IPS DF 4.7 (cell line): ENCODE results near the gene JADE1.

ENCODE experiments used
- DNase-seq: peaks from one replicate; pipeline ENCODE4 v3.0.0-alpha.2; 2013; ENCODE audit warnings: low spot score; ENCODE audit errors: extremely low read depth

JADE1 gene

DNA sequence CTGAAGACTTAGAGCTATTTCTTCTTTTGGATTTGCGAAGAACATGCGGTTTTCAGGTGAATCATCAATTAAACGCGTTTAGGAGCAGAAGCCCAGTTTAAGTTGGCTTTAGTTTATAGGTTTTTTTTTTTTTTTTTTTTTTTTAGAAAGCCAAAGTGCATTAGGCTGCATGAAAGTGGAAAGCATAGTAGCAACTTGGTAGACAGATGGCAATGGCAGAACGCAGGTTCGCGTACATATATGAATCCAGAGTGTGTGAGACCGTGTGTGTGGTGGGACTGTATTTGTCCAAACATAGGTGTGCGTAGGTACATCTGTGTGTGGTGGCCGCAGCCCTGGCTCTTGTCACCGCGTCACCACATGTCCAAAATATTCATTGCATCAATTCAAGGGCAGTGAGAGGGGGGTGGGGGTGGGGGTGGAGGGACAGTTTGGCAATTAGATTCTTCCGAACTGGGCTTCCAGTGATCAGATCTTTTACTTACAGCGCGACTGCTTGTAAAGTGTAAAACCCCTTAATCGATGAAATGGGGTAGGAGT is 901 bp downstream of the JADE1 start:
- no peak for DNase-seq

DNA sequence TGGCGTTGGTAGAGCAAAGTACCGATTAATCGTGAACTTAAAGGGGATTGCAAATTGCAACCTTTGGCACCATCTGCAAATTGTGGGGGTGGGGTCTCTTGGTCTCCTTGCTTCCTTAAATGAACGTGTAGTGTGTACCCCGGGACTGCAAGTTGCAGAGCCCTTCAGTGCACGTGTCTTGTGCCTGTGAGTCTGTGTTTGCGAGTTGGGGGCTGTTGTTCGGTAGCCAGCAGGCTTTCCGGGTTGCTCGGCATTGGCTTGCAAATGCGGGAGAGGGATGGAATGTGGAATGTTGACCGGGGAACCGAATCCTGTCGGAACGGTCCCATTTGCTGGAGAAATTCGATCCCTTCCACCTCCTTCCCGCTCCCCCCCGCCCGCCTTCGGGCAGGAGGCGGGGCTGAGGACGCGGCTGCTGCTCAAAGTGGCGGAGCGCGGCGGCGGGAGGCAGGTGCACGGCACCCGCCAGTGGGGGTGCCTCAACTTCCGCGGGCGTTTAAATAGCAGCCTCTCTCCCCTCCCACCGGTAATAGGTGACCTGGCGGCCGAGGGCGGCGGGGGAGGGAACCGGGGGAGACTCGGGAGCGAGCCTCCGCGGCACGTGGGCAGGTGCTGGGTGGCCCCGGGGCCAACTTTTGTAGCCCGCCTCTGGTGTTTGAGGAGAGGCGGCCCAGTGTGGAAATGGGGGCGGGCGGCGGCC is 1.5 kb downstream of the JADE1 start:
- DNase-seq: peak; percentile 97

DNA sequence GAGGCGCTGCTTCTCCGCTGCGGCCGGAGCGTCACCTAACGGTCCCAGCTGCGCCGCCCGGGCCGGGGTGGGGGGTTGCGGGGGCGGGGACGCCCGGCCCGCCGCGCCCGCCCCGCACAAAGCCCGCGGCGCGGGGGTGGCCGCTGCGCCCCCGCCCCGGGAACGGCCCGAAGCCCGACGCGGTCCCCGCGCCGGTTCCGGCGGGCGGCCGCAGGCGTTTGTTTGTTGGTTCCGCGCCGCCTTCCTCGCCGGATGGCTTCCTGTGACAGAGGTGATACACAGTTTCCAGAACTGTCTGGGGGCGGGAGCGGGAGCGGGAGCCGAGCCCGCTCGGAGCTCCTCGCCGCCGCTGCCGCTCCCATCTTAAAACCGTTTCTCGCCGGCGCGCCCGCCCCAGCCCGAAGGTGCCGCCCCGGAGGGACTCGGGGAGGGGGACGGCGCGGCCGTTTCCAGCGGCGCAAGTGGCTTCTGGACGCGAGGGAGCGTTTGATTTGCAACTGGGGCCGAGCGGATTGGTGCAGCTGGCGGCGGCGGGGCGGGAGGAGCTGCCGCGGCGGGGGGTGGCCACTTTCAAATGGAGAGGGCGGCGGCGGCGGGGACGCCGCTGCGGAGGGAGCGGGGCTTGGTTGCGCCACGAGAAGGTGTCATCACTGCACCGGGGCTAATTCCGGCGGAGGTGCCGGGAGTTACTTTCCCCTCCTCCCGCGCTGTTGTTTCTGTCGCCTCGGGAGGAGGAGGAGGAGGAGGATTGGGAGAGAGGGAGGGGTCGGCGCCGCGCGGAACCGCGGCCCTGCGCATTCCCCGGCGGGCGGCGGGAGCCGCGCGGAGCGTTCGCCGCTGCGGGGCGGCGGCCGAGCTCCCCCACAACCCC is 2.3 kb downstream of the JADE1 start:
- DNase-seq: no peak

DNA sequence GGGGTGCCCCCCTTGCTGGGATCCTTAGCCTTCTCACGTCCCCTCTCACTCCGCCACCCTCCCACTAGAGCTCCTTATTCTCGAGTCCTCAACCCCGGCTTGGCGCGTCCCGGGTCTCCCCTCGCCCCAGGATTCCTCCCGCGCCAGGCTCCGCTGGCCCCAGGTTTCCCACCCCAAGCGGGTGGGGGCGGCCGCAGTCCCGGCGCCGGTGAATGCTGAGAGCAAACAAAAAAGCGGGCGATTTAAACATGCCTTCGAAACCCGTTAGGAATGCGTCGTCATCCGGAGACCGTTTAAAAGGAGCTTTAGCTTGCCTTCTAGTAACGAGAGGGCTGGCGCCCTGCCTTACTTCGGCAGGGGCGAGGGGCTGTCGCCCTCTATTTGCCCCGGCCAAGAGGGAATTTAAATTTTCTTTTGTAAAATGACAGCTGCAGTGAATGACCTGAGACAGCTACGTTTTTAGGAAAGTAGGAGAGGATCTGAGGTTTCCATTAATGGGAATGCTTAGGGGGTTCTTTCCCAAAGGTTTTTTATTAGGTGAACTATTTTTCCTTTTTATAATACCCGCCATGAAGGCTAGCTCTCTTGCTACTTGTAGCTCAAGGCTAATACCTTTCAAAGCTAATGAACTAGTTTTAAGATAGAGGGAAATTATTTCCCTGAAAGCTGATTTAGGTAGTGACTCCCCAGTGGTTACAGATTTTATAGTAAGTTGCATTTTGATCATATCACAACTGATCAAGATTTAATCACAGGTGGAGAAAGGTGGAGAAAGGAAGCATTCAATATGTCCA is 3.1 kb downstream of the JADE1 start:
- no peak for DNase-seq

DNA sequence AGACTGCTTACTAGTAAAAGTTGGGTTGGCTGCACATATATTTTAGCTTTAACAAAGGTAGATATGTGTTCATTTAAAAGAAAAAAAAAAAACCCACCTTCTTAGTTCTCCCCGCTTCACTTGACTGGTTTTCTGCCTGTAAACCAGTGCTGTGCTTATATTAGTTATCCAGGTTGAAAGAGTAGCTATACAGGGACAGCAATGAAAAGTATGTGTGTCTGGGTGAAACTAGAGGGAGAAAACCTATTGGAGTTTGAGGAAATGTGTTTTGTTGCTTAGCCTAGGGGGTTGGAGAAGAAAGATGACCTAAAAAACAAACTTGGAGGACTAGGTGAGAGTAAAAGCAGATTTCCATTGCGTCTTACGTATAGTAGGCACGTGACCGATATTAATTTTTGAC is 4.5 kb downstream of the JADE1 start:
- no peak for DNase-seq

DNA sequence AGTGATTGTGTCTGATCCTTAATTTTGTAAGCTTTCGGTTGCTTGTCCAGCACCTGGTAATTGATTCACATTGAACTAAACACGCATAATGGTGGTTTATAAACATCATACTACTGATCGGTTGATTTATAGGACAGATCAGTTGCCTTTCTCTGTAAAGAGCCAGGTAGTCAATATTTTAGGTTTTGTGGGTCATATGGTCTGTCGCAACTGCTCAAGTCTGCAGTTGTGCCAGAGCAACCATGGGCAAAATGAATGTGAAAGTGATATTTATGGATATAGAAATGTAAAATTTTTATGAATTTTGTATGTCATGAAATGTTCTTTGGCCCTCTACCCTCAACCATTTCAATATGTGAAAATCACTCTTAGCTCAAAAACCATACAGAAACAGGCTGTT is 8.9 kb downstream of the JADE1 start:
- DNase-seq: no peak

DNA sequence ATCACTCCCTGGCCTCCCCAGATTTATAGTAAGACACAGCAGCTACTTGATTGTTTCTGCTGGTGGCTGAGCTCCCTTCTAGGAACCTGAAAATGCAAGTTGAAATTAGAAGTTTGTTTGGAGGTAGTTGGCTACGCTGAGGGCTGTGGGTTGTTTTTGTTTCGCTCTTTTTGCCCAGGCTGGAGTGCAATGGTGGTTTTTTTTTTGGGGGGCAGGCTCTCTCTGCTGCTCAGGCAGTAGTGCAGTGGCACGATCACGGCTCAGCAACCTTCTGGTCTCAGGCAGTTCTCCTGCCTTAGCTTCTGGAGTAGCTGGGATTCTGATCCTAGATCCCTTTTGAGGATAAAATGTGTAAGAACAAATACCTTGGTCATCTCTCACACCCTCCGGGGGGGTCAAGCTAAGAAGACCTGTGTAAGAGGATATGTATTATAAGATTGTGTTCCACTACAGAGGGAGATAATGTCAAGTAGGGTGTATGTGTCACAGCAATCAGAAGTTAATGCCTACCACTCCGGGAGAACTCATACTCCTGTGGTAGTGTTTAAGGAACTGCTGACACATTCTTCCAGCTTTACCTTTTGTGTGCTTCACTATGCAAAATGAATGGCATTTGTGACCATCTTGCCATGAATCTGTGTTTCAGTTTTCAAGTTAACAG is 9.7 kb downstream of the JADE1 start:
- no peak for DNase-seq

DNA sequence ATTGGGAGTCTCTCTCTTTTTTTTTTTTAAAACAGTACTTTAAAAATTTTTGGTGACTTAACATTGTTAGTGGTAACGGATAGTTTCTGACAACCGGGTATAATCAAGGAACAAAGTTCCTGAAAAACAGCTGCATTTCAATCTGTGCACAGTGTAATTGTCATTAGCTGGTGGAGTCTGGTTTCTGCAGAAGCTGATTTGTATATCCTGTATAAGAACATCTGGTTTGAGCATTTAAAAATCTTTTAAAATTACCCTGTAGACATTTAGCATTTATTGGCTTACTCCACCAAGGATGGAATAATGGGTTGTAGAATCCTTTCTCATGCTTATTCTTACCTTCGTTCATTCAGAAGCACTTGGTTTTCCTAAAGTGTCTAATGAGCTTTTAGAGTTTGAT is 11.2 kb downstream of the JADE1 start:
- no peak for DNase-seq

DNA sequence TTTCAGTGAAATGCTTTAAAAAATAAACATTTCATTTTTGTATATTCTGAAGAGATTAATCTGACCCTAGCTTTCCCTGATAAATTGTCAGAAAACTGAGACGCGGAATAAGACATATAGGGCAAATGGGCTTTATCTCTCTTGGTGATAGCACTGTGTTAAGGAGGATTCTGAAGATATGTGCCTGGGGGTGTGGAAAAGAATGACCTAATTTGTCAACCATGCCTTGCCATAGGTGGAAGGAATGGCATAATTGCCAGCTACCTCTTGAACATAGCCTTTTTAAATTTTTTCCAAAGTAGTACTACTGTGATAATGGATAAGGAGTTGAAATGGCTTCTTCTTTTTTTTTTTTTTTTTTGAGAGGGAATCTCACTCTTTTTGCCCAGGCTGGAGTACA is 11.7 kb downstream of the JADE1 start:
- no peak for DNase-seq

DNA sequence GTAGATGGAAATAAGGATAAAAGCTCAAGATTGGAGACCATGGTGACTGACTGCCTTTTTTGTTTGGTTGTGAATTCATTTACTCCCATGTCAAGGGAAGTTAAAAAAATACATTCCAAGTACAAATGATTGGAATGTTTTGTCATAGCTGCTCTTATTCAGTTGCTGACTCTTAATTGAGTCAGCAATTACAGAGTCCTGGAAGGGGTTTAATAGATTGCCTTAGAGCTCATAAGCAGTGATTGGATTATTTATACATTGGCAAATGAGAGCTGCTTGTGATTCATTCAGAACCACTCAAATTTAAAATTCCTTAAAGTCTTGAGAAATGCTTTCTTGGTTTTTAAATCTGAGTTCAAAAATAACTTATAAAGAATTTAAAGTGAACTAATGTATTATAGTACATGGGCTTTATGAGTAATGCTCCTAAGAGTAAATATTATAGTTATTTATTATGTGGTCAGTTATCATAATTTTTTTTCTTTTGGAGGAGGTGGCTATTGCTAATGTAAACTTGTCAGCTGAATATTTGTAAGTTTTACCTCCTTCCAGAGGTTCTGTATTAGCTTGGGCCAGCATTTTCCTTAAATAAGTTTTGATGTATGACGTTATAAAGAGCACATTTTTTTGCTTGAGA is 13.6 kb downstream of the JADE1 start:
- no peak for DNase-seq

DNA sequence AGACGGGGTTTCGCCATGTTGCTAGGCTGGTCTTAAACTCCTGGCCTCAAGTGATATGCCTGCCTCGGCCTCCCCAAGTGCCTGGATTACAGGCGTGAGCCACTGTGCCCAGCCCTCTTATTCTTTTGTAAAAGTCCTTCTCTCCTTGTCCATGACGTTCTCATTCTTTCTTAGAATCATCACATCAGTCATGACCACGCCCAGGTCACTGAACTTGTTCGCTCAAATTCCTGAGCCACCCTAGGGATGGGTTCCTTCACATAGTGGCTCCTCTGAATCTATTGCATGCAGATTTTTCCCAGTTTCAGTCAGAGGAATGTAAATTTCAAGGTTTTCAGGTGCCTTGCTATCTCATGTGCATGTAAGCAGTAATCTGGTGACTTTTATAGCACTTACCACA is 15.7 kb downstream of the JADE1 start:
- no peak for DNase-seq

DNA sequence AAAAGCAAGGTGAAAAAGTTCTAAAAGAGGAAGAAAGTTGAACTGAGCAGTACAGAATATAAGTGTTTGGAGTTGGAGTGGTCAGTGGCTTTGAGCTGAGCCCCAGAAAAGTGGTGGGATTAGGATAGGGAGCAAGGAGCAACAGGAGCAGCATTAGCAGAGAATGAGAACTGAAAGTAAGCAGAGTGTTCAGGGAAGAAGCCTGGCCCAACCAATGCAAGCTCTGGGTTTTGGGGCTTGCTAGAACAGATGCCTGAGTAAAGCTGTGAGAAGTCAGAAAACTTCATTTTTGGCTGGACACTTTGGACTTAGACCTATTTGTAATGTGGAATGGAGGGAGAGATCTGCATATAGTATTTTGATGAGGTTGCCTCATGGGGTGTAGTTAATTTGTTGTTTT is 17.8 kb downstream of the JADE1 start:
- no peak for DNase-seq

DNA sequence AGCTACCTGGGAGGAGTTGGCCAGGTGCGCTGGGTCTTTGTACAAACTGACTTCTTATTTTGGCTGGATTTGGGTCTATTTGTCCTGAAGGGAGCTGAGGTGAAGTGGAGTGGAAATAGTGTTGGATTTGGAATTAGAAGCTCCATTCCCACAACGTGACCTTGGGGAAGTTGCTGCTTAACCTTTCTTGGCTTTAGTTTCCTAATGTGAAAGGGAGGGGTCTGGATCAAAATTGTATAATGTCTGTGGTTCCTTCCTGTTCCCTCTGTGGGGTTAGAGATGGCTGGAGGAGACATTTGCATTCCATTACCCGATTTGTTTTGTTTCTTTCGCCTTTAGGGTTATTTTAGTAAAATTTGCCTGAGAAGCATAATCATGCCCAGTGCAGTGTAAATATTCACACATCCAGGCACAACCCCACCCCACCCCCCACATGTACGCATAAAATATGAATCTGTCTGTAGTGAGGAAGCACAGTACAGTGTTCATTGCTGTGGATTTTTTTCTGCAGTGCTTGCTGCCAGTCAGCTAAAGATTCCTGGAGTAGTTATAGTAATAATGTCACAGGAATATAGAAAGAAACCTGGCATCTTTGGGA is 21.5 kb downstream of the JADE1 start:
- DNase-seq: no peak

DNA sequence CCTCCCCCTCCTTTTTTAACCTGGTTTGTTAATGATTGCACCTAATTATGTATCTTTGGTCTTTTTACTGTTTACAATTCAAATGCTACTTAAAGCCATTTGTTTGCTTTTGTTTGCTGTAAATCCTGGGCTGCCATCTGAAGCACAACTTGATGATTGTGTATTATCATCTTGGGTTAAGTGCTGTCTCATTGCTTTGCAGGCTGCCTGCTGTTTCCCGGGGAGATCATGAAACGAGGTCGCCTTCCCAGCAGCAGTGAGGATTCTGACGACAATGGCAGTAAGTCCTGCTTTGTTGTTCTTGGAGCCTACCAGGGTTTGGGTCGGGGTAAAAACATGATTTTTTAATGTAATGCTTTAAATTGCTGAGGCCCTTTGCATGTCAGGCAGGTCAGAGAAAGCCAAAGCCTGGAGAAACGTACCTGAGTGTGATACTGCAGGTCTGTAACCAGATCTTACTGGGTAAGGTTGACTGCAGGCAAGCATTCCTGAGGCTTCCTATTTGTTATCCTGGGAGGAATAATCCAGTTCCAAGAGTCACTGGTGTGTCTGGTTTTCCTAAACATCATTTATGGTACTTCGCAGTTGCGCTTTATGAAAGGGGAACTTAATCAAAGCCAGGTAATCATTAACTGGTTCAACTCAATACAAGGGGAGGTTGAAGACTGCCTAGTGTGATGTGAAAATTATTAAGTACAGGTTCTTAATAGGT is 22.2 kb downstream of the JADE1 start:
- DNase-seq: no peak

DNA sequence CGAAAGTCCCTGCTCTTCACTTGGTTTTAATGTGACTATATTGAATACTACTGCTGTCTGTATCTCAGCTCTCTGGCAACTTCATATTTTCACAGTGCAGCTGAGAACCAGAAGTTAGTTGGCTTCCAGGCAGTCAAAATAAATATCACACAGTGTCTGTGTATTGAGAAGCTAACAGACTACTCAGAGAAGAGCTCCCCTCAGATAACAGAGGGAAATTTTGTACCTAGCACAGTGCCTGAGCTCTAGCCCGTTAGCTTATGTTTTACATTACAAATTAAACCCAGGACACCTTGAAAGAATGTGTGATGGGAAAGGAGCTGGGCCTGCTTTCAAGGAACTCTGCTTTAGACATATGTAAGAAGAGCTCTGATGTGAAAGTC is 22.7 kb downstream of the JADE1 start:
- DNase-seq: no peak

DNA sequence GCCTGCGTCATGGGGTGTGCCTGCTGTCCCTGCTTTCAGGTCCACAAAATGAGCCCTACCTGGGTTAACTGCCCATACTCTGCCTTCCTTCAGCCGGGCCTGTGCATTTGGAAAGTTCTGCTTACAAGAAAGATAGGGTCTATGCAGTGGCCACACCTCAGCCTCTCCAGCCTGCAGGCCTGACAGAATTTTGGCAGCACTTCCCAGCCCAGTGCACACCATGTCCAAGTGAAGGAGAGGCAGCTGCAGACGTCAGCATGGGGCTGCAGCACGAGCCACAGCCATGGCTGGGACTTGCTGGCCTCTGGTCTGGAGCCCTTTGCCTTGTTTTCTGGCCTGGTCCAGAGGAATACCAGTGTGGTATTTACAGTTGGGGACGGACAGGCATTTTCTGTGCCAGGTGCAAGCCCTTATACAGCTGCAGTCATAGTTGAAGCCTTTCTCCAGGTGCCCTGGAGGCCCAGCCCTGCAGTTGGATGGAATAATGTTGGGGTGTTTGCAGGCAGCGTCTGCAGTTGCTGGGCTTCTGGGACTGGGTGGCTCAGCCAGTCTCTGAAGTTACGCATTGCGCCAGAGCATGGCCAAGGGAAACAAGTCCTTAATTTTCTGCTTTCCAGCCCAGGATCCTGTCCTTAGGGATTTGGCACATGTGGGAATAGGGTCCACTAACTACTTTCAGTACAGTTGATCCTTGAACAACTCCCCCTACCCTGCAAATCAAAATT is 26.2 kb downstream of the JADE1 start:
- DNase-seq: no peak

DNA sequence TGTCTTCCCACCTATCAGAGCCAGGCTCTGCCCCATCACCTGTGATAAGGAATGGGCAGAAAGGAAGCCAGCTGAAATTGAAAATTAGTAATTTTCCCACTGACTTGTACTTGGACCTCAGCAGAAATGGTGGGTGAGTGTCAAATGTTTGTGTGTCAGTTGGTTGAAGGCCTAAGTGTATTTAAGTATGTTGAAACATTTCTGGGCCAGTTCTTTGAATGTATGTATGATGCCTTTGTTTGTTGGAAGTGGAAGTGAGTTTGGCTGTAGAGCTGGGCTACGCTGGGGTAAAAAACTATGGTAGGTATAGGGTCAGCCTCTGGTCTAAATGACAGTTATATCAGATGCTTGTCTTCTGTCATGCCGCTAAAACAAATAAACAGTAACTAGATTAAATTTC is 27.7 kb downstream of the JADE1 start:
- DNase-seq: no peak

DNA sequence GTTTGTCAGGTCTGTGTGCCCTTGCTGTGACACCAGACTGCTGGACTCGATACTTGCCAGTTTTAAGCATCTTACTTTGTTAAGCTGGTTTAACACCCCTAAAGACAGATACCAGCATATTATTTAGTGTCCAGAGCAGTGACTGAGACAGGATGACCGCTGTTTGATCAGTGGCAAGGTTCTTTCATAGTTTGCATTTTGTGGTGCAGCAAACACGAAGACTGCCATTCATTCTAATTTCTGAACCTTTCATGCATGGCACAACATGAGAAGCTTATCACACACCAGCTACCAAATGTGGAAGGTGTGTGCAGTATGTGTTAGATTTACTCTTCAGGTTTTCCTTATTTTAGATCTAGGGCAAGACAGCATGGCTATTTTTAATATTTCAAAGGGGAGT is 28.2 kb downstream of the JADE1 start:
- no peak for DNase-seq

DNA sequence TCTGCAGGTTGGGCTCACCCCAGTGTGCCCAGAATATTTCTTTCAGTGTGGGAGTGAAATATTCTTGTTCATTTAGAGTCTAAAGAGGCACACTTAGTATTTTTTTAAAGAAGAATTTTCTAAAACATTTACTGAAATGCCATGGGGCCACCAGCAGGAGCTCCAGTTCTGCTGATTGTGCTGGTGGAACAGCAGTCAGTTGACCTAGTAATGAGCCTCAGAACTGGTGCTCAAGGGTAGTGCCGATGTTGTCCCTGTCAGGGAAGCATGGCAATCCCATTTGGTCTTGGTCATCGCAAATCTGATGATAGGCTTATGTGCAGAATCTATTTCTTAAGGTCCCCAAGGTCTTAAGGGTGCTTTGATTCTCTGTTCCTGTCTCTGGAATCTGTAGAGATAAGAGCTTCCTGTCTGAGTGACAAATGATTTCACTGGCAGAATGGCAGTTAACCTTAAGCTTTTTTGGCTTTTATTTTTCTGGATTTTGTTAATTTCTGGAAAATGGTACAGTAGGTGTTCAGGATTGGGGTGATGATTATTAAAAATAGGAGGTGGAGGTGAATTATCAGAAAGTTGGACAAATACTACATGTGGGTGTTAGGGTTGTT is 31.3 kb downstream of the JADE1 start:
- no peak for DNase-seq
